AG09309 (cell line): ENCODE measurements around the gene SLC39A6.

Source experiments
- DNase-seq: peaks from one replicate; pipeline ENCODE4 v3.0.0-alpha.2; 2010; ENCODE audit warnings: low read depth
- H3K4me3 ChIP-seq: 2 replicates; pipeline ENCODE4 v1.5.1; 2011; ENCODE audit warnings: mild to moderate bottlenecking, low read depth, low read length, moderate library complexity; ENCODE audit not compliant: control insufficient read depth
- TF ChIP-seq, protein P1 (sequence below): IDR thresholded peaks from 2 replicates; pipeline ENCODE4 v1.5.1; 2011; ENCODE audit warnings: mild to moderate bottlenecking, low read depth, low read length, inconsistent platforms; ENCODE audit not compliant: insufficient read depth, control insufficient read depth; ENCODE audit errors: missing control alignments

The SLC39A6 gene

DNA sequence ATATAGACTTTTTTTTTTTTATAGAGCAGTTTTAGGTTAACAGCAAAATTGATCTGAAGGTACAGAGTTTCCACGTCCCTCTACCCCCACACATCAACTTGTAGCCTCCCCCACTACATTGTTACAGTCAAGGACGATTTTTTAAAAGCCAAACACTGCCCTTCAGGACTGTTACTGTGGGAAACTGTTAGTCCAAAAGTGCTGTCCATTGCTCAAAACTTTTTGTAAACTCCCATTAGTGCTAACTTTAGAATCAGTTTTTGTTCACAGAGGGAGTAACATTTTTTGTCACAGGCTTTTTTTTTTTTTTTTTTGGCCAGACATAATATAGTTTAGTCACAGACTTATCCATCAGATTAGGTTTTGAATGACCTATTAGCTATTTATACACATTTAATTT, 24.6 kb upstream of the SLC39A6 start:
- H3K4me3 ChIP-seq, result no peak overlapping the region
- TF ChIP-seq, protein P1, sequence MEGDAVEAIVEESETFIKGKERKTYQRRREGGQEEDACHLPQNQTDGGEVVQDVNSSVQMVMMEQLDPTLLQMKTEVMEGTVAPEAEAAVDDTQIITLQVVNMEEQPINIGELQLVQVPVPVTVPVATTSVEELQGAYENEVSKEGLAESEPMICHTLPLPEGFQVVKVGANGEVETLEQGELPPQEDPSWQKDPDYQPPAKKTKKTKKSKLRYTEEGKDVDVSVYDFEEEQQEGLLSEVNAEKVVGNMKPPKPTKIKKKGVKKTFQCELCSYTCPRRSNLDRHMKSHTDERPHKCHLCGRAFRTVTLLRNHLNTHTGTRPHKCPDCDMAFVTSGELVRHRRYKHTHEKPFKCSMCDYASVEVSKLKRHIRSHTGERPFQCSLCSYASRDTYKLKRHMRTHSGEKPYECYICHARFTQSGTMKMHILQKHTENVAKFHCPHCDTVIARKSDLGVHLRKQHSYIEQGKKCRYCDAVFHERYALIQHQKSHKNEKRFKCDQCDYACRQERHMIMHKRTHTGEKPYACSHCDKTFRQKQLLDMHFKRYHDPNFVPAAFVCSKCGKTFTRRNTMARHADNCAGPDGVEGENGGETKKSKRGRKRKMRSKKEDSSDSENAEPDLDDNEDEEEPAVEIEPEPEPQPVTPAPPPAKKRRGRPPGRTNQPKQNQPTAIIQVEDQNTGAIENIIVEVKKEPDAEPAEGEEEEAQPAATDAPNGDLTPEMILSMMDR, result no peak
- no peak for DNase-seq

DNA sequence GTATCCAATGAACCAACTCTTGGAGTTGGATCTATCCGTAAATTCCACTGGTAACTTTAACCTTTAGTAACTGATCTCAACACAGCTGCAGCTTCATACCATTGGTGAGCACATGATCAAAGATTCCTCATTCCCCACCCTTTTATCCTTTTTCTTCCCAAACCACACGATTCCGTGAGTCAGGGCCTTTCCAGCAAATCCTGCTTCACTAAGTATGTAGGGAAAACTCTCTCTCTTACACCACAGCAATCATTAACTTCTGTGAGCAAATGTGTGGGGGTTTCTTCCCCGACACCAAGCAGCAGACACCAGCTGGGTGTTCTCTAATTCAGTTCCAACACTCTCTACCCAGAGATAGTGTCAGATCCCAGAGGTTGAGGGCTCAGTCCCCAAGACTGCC, 24.1 kb upstream of the SLC39A6 start:
- peak; percentile 87 for DNase-seq
- H3K4me3 ChIP-seq, result no peak overlapping the region
- TF ChIP-seq, protein P1, result no peak

DNA sequence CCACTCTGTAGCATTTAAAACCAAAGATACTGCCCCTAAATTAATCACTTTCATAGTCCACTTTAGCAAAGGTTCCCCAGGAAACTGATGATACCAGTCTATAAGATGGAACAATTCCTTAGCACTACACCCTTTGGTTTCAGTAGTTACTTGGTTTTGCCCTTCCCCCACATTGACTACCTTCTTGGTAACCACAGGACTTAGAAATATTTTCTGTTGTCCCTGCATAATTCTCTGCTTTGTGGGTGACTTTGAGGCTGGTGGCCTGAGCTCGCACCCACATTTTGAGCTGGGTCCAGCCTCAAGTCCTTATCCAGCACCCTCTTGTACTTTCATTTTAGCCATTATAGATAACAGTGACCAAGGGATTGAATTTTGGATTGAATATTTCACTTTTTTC, 23.6 kb upstream of the SLC39A6 start:
- TF ChIP-seq, protein P1, result no peak
- DNase-seq, result no peak
- H3K4me3 ChIP-seq, result no peak overlapping the region

GRCh38 chr18:36149514-36150289, 20.6 kb upstream of the SLC39A6 start:
- no peak for DNase-seq
- no peak overlapping the region for H3K4me3 ChIP-seq
- TF ChIP-seq, protein P1, result no peak

DNA sequence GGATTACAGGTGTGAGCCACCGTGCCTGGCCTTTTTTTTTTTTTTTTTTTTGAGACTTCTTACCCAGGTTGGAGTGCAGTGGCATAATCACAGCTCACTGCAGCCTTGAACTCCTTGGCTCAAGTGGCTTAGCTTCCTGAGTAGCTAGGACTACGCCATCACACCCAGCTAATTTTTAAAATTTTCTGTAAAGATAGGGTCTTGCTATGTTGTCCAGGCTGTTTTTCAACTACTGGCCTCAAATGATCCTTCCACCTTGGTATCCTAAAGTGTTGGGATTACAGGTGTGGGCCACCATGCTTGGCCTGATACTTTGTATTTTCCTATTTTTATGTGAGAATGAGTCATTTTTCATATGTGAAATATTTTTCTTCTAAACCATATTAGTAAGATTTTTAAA, 14.3 kb upstream of the SLC39A6 start:
- TF ChIP-seq, protein P1, result no peak
- H3K4me3 ChIP-seq, result no peak overlapping the region
- DNase-seq, result no peak

DNA sequence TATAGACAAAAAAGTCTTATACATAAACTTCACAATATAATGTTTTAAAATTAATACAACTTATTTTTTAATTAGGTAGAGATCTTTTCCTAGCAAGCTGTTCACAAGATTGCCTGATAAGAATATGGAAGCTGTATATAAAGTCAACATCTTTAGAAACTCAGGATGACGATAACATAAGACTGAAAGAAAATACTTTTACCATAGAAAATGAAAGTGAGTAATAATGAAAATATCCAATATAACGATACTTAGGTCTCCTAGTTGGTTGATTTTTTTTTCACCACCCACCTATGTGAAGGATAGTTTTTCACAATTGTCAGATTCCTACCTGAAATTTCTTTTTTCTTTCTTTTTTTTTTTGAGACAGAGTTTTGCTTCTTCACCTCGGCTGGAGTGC, 13.6 kb upstream of the SLC39A6 start:
- TF ChIP-seq, protein P1, result no peak
- H3K4me3 ChIP-seq, result no peak overlapping the region
- DNase-seq, result no peak
